Neural crest cell (in vitro differentiated cells): ENCODE measurements around the gene SYNDIG1L. TPM values are rescaled to one million over a fixed set of nuclear protein-coding genes. Genes with fewer than 3 reads are reported as not detected.

ENCODE experiments used
- DNase-seq: peaks from one replicate; pipeline ENCODE4 v3.0.0; 2021; ENCODE audit warnings: low read depth, mixed read lengths, low spot score
- H3K27ac Mint-ChIP-seq: one replicate; pipeline ENCODE4 v1.8.0; 2021; ENCODE audit warnings: mild to moderate bottlenecking, mixed read lengths; ENCODE audit not compliant: unreplicated experiment
- H3K27me3 Mint-ChIP-seq: 2 replicates; pipeline ENCODE4 v1.8.0; 2021; ENCODE audit warnings: low read depth, mild to moderate bottlenecking, mixed read lengths
- H3K36me3 Mint-ChIP-seq: 2 replicates; pipeline ENCODE4 v1.8.0; 2021; ENCODE audit warnings: low read depth, mild to moderate bottlenecking, mixed read lengths
- H3K4me1 Mint-ChIP-seq: 2 replicates; pipeline ENCODE4 v1.8.0; 2021; ENCODE audit warnings: mixed read lengths
- H3K4me3 Mint-ChIP-seq: one replicate; pipeline ENCODE4 v1.8.0; 2021; ENCODE audit warnings: mild to moderate bottlenecking, mixed read lengths
- H3K9me3 Mint-ChIP-seq: 2 replicates; pipeline ENCODE4 v1.8.0; 2021; ENCODE audit warnings: mixed read lengths
- CTCF ChIP-seq: fragments of 200-600 bp; sonication (generic); conservative IDR thresholded peaks from 2 replicates; pipeline ENCODE4 v1.5.0; 2021; ENCODE audit warnings: antibody characterized with exemption, mild to moderate bottlenecking
- total RNA-seq: library from RNA; stranded (reverse); gene quantifications from 2 replicates; pipeline ENCODE4 v1.2.1, GENCODE V29; 2021

The SYNDIG1L gene
- total RNA-seq, 1 donor from 2014 or later = not detected

- Mint-ChIP-seq H3K4me1 (no peaks in the 10 kb centered on the region), H3K9me3 (no peaks in the 10 kb centered on the region)
Measured at GRCh38 chr14:74468513-74468912, 42.5 kb upstream of the SYNDIG1L start.

GRCh38 chr14:74465335-74465734 lies 39.3 kb upstream of the SYNDIG1L start:
- H3K4me1 Mint-ChIP-seq = no peaks in the 10 kb centered on the region
- no peak for TF ChIP-seq CTCF
- no peak for DNase-seq
- H3K27me3 Mint-ChIP-seq = no peaks in the 10 kb centered on the region
- H3K27ac Mint-ChIP-seq = no peak overlapping the region
- H3K36me3 Mint-ChIP-seq = peaks cover 5% of the 10 kb centered on the region
- H3K9me3 Mint-ChIP-seq = no peaks in the 10 kb centered on the region
- no peak overlapping the region for H3K4me3 Mint-ChIP-seq

More at GRCh38 chr14:74468513-74468912, 42.5 kb upstream of the SYNDIG1L start:
- no peak for DNase-seq
- no peak overlapping the region for H3K27ac Mint-ChIP-seq
- H3K4me3 Mint-ChIP-seq = no peak overlapping the region
- H3K36me3 Mint-ChIP-seq = peaks cover 11% of the 10 kb centered on the region
- H3K27me3 Mint-ChIP-seq = no peaks in the 10 kb centered on the region
- no peak for TF ChIP-seq CTCF

- no peaks in the 10 kb centered on the region for H3K4me1 Mint-ChIP-seq
- no peak overlapping the region for H3K4me3 Mint-ChIP-seq
- H3K27ac Mint-ChIP-seq = no peak overlapping the region
- TF ChIP-seq CTCF = no peak
- peaks cover 5% of the 10 kb centered on the region for H3K36me3 Mint-ChIP-seq
- no peak for DNase-seq
- no peaks in the 10 kb centered on the region for H3K9me3 Mint-ChIP-seq
- no peaks in the 10 kb centered on the region for H3K27me3 Mint-ChIP-seq
Measured at GRCh38 chr14:74464785-74465184, 38.8 kb upstream of the SYNDIG1L start.

GRCh38 chr14:74463697-74464096 lies 37.7 kb upstream of the SYNDIG1L start:
- no peaks in the 10 kb centered on the region for H3K9me3 Mint-ChIP-seq
- no peaks in the 10 kb centered on the region for H3K27me3 Mint-ChIP-seq
- H3K36me3 Mint-ChIP-seq = peaks cover 3% of the 10 kb centered on the region
- no peak for DNase-seq
- H3K4me1 Mint-ChIP-seq = no peaks in the 10 kb centered on the region
- no peak overlapping the region for H3K27ac Mint-ChIP-seq
- no peak overlapping the region for H3K4me3 Mint-ChIP-seq
- no peak for TF ChIP-seq CTCF

GRCh38 chr14:74462993-74463392 lies 37.0 kb upstream of the SYNDIG1L start:
- DNase-seq = no peak
- H3K4me3 Mint-ChIP-seq = no peak overlapping the region
- H3K9me3 Mint-ChIP-seq = no peaks in the 10 kb centered on the region
- H3K4me1 Mint-ChIP-seq = no peaks in the 10 kb centered on the region
- H3K27me3 Mint-ChIP-seq = no peaks in the 10 kb centered on the region
- no peak overlapping the region for H3K27ac Mint-ChIP-seq
- no peak for TF ChIP-seq CTCF
- H3K36me3 Mint-ChIP-seq = no peaks in the 10 kb centered on the region

GRCh38 chr14:74459976-74460375 lies 34.0 kb upstream of the SYNDIG1L start:
- H3K9me3 Mint-ChIP-seq = no peaks in the 10 kb centered on the region
- no peaks in the 10 kb centered on the region for H3K27me3 Mint-ChIP-seq
- no peak for TF ChIP-seq CTCF
- no peak overlapping the region for H3K4me3 Mint-ChIP-seq
- H3K36me3 Mint-ChIP-seq = no peaks in the 10 kb centered on the region
- H3K4me1 Mint-ChIP-seq = peaks cover 4% of the 10 kb centered on the region
- no peak overlapping the region for H3K27ac Mint-ChIP-seq
- DNase-seq = no peak
